A673 (cell line): Measurements from ENCODE around the gene ARNT2. TPM values are rescaled to one million over a fixed set of nuclear protein-coding genes. Genes with fewer than 3 reads are reported as not detected.

Experiments used
- BruUV-seq: library from RNA; stranded (reverse); fragments of 400-500 nt; replicated peaks from 2 replicates; lab custom pipeline; 2021; lab: Mats Ljungman, UMichigan
- CTCF ChIA-PET: fragments of 300-600 bp; sonication (Branson Sonifier 250); formaldehyde crosslinking; loops from one replicate; lab custom pipeline; 2022; ENCODE audit warnings: antibody characterized with exemption; lab: Charles Lee
- POLR2A ChIA-PET: fragments of 300-600 bp; sonication (Branson Sonifier 250); formaldehyde crosslinking; loops from one replicate; lab custom pipeline; 2022; ENCODE audit warnings: antibody characterized with exemption; ENCODE audit not compliant: low non-redundant PET; lab: Charles Lee
- DNase-seq: peaks from one replicate; pipeline ENCODE4 v3.0.0-alpha.2; 2015; ENCODE audit warnings: low spot score
- H3K27ac ChIP-seq: fragments of 200-600 bp; sonication (generic); 2 replicates; pipeline ENCODE4 v1.5.1; 2016; ENCODE audit warnings: mixed run types, low read depth, mild to moderate bottlenecking, mixed read lengths, antibody characterized with exemption, low read length; ENCODE audit not compliant: poor library complexity, severe bottlenecking
- H3K27me3 ChIP-seq: fragments of 200-600 bp; sonication (generic); replicated peaks from 2 replicates; pipeline ENCODE4 v1.6.1; 2017; ENCODE audit warnings: mixed run types, low read depth, mild to moderate bottlenecking, mixed read lengths, antibody characterized with exemption, low read length; ENCODE audit not compliant: insufficient read depth, poor library complexity
- H3K36me3 ChIP-seq: fragments of 200-600 bp; sonication (generic); 2 replicates; pipeline ENCODE4 v1.6.1; 2016; ENCODE audit warnings: mixed run types, mild to moderate bottlenecking, mixed read lengths, antibody characterized with exemption, low read length; ENCODE audit not compliant: insufficient read depth, poor library complexity, severe bottlenecking
- H3K4me1 ChIP-seq: fragments of 200-600 bp; sonication (generic); 2 replicates; pipeline ENCODE4 v1.6.1; 2017; ENCODE audit warnings: mixed run types, mild to moderate bottlenecking, mixed read lengths, antibody characterized with exemption, low read length; ENCODE audit not compliant: insufficient read depth, poor library complexity, severe bottlenecking
- H3K4me3 ChIP-seq: fragments of 200-600 bp; sonication (generic); 2 replicates; pipeline ENCODE4 v1.5.1; 2016; ENCODE audit warnings: low read depth, mixed run types, mild to moderate bottlenecking, mixed read lengths, low read length; ENCODE audit not compliant: poor library complexity, severe bottlenecking
- H3K9me3 ChIP-seq: fragments of 200-600 bp; sonication (generic); 2 replicates; pipeline ENCODE4 v1.6.1; 2016; ENCODE audit warnings: mixed run types, low read depth, mild to moderate bottlenecking, mixed read lengths, antibody characterized with exemption, low read length; ENCODE audit not compliant: poor library complexity, severe bottlenecking
- CTCF ChIP-seq: fragments of 300-800, 200-600 bp; sonication (generic); conservative IDR thresholded peaks from 2 replicates; pipeline ENCODE4 v1.5.1; 2017; ENCODE audit warnings: low read depth, mild to moderate bottlenecking, antibody characterized with exemption, low read length, moderate library complexity, mixed read lengths
- EZH2 ChIP-seq: fragments of 200-600 bp; sonication (generic); IDR thresholded peaks from 2 replicates; pipeline ENCODE4 v1.6.1; 2017; ENCODE audit warnings: borderline replicate concordance, low read depth, mild to moderate bottlenecking, mixed read lengths, antibody characterized with exemption, low read length; ENCODE audit not compliant: poor library complexity, severe bottlenecking
- intact Hi-C: fragments of 100-400 bp; cut with micrococcal nuclease; formaldehyde crosslinking; loops from one replicate; pipeline ENCODE4 v1.10.0; 2022; ENCODE audit not compliant: unreplicated experiment
- total RNA-seq: library from RNA; stranded (reverse); gene quantifications from 2 replicates; pipeline ENCODE4 v1.2.3, GENCODE V29; 2021

ARNT2 gene
- total RNA-seq, 1 experiment from 2014 or later = 2.1 TPM

GRCh38 chr15:80439140-80439539, 35.0 kb downstream of the ARNT2 start:
- no peaks in the 10 kb centered on the region for H3K4me1 ChIP-seq
- ChIA-PET CTCF (no interaction called here), POLR2A (no interaction called here)
- intact Hi-C loops = no loop called here
- DNase-seq = no peak
- H3K27ac ChIP-seq = no peak overlapping the region
- H3K27me3 ChIP-seq = peaks cover 13% of the 10 kb centered on the region
- H3K36me3 ChIP-seq = no peaks in the 10 kb centered on the region
- TF ChIP-seq EZH2 (no peak), CTCF (no peak)
- no peaks in the 10 kb centered on the region for H3K9me3 ChIP-seq
- no peak overlapping the region for H3K4me3 ChIP-seq
- no TSS peak for BruUV-seq

- intact Hi-C loops = no loop called here
- Histone ChIP-seq H3K4me1 (no peaks in the 10 kb centered on the region), H3K36me3 (no peaks in the 10 kb centered on the region), H3K27ac (no peak overlapping the region), H3K4me3 (no peak overlapping the region), H3K27me3 (peaks cover 13% of the 10 kb centered on the region), H3K9me3 (no peaks in the 10 kb centered on the region)
- no peak for TF ChIP-seq EZH2
- TF ChIP-seq CTCF = no peak
- ChIA-PET CTCF (no interaction called here), POLR2A (no interaction called here)
- no TSS peak for BruUV-seq
- DNase-seq = no peak
Observed at GRCh38 chr15:80440024-80440423, 35.8 kb downstream of the ARNT2 start.

GRCh38 chr15:80441041-80441440, 36.9 kb downstream of the ARNT2 start:
- POLR2A ChIA-PET = no interaction called here
- H3K4me1 ChIP-seq = no peaks in the 10 kb centered on the region
- intact Hi-C loops = no loop called here
- no peaks in the 10 kb centered on the region for H3K9me3 ChIP-seq
- CTCF ChIA-PET = no interaction called here
- TF ChIP-seq CTCF = no peak
- TF ChIP-seq EZH2 = no peak
- BruUV-seq = no TSS peak
- H3K27me3 ChIP-seq = peaks cover 13% of the 10 kb centered on the region
- H3K4me3 ChIP-seq = no peak overlapping the region
- no peaks in the 10 kb centered on the region for H3K36me3 ChIP-seq
- DNase-seq = no peak
- H3K27ac ChIP-seq = no peak overlapping the region
